ENCODE measurements around the gene CASZ1.

The CASZ1 gene

DNA sequence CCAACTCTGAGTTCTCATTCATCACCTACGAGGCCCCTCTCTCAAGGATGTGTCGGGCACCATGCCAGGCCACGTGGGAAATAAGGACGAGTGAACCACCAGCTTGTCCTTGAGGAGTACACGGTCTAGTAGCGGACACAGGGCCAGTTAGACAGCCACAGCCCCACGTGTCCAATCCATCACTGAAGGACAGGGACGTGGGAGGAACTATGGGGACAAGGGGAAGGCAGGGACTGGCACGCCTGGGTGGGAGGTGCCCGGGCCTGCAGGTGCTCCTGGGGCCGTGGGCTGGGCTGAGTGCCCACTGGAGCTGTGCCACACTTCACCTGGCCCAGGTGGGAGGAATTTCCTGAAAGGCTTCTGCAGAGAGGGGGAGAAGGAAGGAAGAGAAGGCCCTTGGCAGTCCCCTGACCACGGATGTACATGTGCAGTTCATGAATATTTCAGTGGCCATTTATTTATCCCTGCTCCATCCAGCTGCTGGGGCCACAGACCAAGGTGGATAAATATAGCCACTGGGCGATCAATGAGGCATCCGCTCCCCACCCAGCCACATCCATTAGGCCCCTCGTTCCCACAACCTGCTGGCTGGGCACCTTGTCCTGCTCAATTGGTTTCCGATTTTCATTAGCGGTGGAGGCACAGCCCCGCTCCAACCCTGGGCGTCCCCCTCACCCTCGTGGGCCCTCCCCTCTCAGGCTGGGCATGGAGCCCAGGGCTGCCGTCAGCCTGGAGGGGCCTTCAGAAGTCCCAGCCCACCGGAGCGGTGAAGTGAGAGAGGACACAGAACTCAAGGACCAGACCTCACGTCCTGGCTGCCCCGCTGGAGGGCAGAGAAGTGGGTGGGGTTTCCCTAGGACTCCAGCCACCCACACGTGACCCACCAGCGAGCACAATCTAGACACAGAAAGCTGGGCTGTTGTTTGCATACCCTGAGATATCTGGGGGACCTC lies 59.5 kb downstream of the CASZ1 start:
- Histone ChIP-seq H3K27ac (ENCODE audit: low read length) (no peak overlapping the region), H3K4me1 (ENCODE audit: control insufficient read depth, insufficient read depth, low read length) (peaks cover 10% of the 10 kb centered on the region), H3K9me3 (ENCODE audit: control insufficient read depth, insufficient read depth, low read length) (no peaks in the 10 kb centered on the region), H3K4me3 (ENCODE audit: low read length) (no peak overlapping the region), H3K36me3 (ENCODE audit: control insufficient read depth, insufficient read depth, low read length) (no peaks in the 10 kb centered on the region), H3K27me3 (ENCODE audit: control insufficient read depth, insufficient read depth, low read length) (no peaks in the 10 kb centered on the region)
- WGBS (ENCODE audit: insufficient coverage, insufficient read length), result no CpG with 5 or more reads among the region's 27 CpGs
- DNase-seq (ENCODE audit: low read depth, low spot score), result no peak

DNA sequence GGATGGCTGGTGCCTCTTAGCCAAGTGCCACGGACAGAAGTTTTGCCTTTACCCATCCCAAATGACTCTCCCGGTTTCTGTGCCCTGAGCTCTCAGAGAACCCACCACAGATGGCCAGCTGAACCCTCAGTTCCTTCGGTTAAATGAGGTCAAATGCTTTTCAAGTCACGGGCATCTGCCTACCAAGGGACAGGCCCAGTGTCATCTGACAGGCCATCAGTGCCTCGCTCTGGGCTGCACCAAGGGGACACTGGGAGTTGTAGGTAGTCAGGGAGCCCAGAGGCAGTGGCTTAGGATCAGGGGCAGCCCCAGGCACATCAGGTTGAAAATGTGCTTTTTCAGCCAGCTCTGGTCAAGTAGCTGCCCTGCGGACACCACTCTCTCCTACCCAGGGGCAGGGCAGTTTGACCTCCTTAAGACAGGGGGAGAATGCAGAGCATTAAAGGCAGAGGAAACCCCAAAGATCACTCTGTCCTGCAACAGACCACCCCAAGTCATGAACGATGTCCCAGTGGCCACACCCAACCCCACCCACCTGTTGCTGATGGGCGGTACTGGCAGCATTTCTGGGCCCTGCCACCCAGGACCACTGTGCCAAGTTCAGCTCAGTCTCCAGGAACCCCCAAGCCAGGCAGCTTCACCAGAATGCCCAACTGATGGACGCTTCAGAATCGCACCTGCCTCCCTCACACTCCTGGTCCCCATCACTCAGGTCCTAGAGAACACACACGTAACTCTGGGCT lies 60.7 kb downstream of the CASZ1 start:
- Histone ChIP-seq H3K27me3 (ENCODE audit: control insufficient read depth, insufficient read depth, low read length) (no peaks in the 10 kb centered on the region), H3K4me3 (ENCODE audit: low read length) (no peak overlapping the region)

DNA sequence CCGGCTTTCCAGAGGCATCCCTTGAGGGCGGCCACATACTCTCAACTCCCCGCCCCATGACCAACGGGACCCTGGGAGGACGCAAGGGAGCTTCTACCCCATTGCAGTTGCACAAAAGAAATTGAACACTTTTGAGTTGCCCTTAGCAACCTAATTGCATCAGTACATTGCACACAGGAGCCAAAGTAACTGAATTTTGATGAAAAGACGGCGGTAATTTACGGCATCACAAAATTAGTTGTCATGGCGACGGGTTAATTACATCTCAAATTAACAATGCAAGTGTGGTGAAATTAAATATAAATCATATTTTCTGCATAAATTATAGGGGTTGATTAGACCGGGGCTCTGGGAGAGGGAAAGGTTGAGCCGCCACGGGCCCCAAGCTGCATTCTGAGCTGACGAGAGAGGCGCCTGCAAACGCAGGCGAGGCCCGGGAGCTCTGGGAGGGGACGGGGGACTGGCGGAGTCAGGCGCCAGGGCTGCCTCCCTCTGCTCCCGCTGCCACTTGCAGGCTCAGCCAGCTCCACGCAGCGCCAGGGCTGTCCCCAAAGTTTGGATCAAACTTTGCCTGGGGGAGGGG lies 61.4 kb downstream of the CASZ1 start:
- Histone ChIP-seq H3K27ac (ENCODE audit: low read length) (no peak overlapping the region), H3K36me3 (ENCODE audit: control insufficient read depth, insufficient read depth, low read length) (no peaks in the 10 kb centered on the region), H3K9me3 (ENCODE audit: control insufficient read depth, insufficient read depth, low read length) (no peaks in the 10 kb centered on the region), H3K4me1 (ENCODE audit: control insufficient read depth, insufficient read depth, low read length) (peaks cover 10% of the 10 kb centered on the region), H3K4me3 (ENCODE audit: low read length) (no peak overlapping the region), H3K27me3 (ENCODE audit: control insufficient read depth, insufficient read depth, low read length) (no peaks in the 10 kb centered on the region)
- WGBS (ENCODE audit: insufficient coverage, insufficient read length), result no CpG with 5 or more reads among the region's 24 CpGs
- DNase-seq (ENCODE audit: low read depth, low spot score), result no peak

More for the DNA sequence above, 60.7 kb downstream of the CASZ1 start:
- H3K9me3 ChIP-seq (ENCODE audit: control insufficient read depth, insufficient read depth, low read length), result no peaks in the 10 kb centered on the region
- no peaks in the 10 kb centered on the region for H3K36me3 ChIP-seq (ENCODE audit: control insufficient read depth, insufficient read depth, low read length)
- no peak for DNase-seq (ENCODE audit: low read depth, low spot score)
- peaks cover 10% of the 10 kb centered on the region for H3K4me1 ChIP-seq (ENCODE audit: control insufficient read depth, insufficient read depth, low read length)
- no peak overlapping the region for H3K27ac ChIP-seq (ENCODE audit: low read length)
- no CpG with 5 or more reads among the region's 11 CpGs for WGBS (ENCODE audit: insufficient coverage, insufficient read length)

DNA sequence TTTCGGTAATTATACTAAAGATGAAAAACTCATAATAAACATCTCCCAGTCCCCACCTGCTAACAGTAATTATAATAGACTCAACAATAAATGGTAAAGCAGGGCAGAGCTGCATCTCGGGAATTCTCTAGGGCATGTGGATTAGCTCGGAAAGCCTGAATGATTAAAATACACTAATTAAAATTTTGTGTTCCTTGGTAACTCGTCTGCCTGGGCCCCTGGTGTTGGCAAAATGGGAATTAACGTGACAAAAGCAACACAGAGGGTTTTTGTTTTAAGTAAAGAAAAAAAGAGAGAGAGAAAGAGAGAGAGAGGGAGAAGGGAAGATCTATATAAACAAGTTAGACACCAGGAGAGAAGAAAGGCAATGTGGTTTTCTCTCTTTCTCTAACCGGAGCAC lies 62.1 kb downstream of the CASZ1 start:
- Histone ChIP-seq H3K9me3 (ENCODE audit: control insufficient read depth, insufficient read depth, low read length) (no peaks in the 10 kb centered on the region), H3K27ac (ENCODE audit: low read length) (no peak overlapping the region), H3K4me1 (ENCODE audit: control insufficient read depth, insufficient read depth, low read length) (peaks cover 11% of the 10 kb centered on the region), H3K36me3 (ENCODE audit: control insufficient read depth, insufficient read depth, low read length) (no peaks in the 10 kb centered on the region), H3K27me3 (ENCODE audit: control insufficient read depth, insufficient read depth, low read length) (no peaks in the 10 kb centered on the region), H3K4me3 (ENCODE audit: low read length) (no peak overlapping the region)
- no CpG with 5 or more reads among the region's 6 CpGs for WGBS (ENCODE audit: insufficient coverage, insufficient read length)
- DNase-seq (ENCODE audit: low read depth, low spot score), result no peak

DNA sequence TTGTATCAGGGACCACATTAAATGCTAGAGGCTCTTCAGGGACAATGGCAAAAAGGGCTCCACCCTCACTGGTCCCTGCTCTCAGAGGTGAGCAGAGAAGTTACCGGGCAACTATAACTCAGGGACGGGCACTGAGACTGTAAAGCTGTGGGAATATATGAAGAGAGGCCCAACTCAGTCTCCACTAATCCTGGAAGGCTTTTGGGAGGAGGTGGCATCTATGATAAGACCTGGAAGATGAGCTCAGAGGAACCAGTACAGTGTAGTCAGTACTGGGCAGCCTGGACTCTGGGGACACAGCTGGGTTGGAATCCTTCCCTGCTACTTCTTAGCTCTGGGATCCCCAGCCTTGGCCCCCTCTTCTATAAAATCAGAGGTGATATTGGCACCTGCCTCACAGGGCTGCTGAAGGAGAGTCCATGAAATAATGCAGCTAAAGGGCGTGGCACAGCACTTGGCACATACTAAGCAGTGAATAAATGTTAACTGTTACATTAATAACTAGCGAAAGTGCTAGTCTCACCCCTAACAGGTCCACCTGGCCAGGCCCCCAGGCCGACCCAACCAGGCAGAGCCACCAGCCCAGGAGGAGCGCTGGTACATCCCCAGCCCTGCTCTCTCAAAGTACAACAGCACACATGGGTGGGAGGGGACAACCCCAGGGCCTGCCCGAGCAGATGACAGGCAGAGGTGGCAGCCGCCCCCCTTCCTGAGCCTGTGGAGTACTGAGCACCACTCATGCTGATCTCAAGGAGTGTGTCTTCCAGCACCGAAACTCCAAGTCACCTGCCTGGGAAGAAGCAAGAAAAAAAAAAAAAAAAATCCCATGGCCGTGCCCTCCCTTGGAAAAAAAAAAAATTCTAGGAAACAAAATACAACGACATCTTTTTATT lies 62.7 kb downstream of the CASZ1 start:
- no peak overlapping the region for H3K27ac ChIP-seq (ENCODE audit: low read length)

DNA sequence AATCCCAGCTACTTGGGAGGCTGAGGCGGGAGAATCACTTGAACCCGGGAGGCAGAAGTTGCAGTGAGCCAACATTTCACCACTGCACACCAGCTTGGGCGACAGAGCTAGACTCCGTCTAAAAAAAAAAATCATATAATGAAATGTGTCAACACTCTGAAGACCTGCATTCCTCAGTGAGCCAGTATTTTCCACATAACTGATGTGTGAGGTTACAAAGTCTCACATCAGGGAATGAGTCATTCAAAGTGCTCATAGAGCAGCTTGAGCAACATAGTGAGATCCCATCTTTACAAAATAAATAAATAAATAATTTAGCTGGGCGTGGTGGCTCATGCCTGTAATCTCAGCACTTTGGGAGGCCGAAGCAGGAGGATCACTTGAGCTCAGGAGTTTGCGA lies 65.5 kb downstream of the CASZ1 start:
- no peak for DNase-seq (ENCODE audit: low read depth, low spot score)
- no peak overlapping the region for H3K27ac ChIP-seq (ENCODE audit: low read length)
- no peaks in the 10 kb centered on the region for H3K9me3 ChIP-seq (ENCODE audit: control insufficient read depth, insufficient read depth, low read length)
- H3K4me1 ChIP-seq (ENCODE audit: control insufficient read depth, insufficient read depth, low read length), result peaks cover 7% of the 10 kb centered on the region; the same call in 1 of the 2 replicates
- no peaks in the 10 kb centered on the region for H3K36me3 ChIP-seq (ENCODE audit: control insufficient read depth, insufficient read depth, low read length)
- WGBS (ENCODE audit: insufficient coverage, insufficient read length), result no CpG with 5 or more reads among the region's 7 CpGs
- H3K27me3 ChIP-seq (ENCODE audit: control insufficient read depth, insufficient read depth, low read length), result no peaks in the 10 kb centered on the region
- H3K4me3 ChIP-seq (ENCODE audit: low read length), result no peak overlapping the region

More for the DNA sequence above, 62.7 kb downstream of the CASZ1 start:
- Histone ChIP-seq H3K4me3 (ENCODE audit: low read length) (no peak overlapping the region), H3K27me3 (ENCODE audit: control insufficient read depth, insufficient read depth, low read length) (no peaks in the 10 kb centered on the region), H3K4me1 (ENCODE audit: control insufficient read depth, insufficient read depth, low read length) (peaks cover 11% of the 10 kb centered on the region), H3K9me3 (ENCODE audit: control insufficient read depth, insufficient read depth, low read length) (no peaks in the 10 kb centered on the region), H3K36me3 (ENCODE audit: control insufficient read depth, insufficient read depth, low read length) (no peaks in the 10 kb centered on the region)
- DNase-seq (ENCODE audit: low read depth, low spot score), result no peak
- WGBS (ENCODE audit: insufficient coverage, insufficient read length), result no CpG with 5 or more reads among the region's 11 CpGs

DNA sequence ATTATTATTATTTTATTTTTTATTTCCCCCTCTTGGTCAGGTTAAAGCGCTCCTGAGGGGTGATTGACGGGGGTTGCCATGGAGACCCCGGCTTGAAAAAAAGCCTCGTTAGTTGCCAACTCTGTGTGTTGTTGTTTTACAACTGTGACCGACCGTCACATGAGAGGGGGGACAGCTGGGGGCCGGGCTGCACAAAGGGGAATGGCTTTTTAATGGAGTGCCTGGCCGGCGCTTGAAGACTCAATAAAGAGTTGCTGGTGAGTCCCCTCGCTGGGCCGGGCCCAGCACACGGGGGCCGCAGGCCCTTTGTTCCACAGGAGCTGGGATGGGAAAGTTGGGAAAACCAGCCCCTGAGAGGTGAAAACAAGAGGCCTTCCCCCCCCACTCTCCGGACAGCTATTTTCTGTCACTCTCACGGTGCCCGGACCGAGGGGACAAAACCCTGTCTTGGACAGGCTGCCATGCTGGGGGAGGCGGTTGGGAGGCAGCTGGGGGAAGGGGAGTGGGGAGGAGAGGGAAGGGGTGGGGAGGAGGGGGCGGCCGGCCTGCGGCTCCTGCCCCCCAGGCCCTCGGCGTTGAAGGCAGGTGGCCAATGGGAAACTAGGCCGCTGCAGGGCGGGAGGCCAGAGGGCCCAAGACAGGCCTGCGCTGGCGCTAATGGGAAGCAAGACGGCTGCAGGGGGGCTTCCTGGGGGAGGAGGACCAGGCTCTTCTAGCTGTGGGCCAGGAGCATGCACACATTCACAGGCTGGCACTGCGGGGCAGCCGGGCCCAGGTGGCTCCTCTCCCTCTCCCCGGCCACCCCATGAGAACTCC lies 67.6 kb downstream of the CASZ1 start:
- peaks cover 4% of the 10 kb centered on the region; the same call in 1 of the 2 replicates for H3K4me1 ChIP-seq (ENCODE audit: control insufficient read depth, insufficient read depth, low read length)
- H3K4me3 ChIP-seq (ENCODE audit: low read length), result no peak overlapping the region
- H3K27me3 ChIP-seq (ENCODE audit: control insufficient read depth, insufficient read depth, low read length), result no peaks in the 10 kb centered on the region
- no peak for DNase-seq (ENCODE audit: low read depth, low spot score)
- WGBS (ENCODE audit: insufficient coverage, insufficient read length), result no CpG with 5 or more reads among the region's 31 CpGs
- H3K27ac ChIP-seq (ENCODE audit: low read length), result no peak overlapping the region
- no peaks in the 10 kb centered on the region for H3K9me3 ChIP-seq (ENCODE audit: control insufficient read depth, insufficient read depth, low read length)
- no peaks in the 10 kb centered on the region for H3K36me3 ChIP-seq (ENCODE audit: control insufficient read depth, insufficient read depth, low read length)

DNA sequence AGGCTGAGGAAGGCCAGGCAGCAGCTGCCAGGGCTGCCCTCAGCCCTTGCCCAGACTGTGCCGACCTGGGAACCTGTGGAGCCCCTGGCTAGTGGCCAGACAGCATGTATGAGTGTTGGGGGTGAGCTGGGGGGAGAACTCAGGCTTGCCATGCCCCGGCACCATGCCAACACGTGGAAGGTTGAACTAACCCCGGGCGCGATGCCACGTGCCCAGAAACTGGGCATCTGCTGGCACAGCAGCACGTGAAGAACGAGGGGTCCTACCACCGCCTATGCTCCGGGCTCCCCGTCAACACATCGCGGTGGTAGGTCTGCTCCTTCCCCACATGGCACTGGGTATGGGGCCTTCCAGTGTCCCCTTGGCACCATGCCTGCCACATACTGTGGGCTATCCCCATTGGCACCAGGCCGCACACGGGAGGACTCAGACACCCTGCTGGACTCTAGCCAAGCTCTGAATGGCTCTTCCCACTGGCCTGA lies 68.7 kb downstream of the CASZ1 start:
- H3K4me3 ChIP-seq (ENCODE audit: low read length), result no peak overlapping the region
- no peak overlapping the region for H3K27ac ChIP-seq (ENCODE audit: low read length)
- H3K4me1 ChIP-seq (ENCODE audit: control insufficient read depth, insufficient read depth, low read length), result peaks cover 2% of the 10 kb centered on the region; the same call in 1 of the 2 replicates
- H3K27me3 ChIP-seq (ENCODE audit: control insufficient read depth, insufficient read depth, low read length), result no peaks in the 10 kb centered on the region
- no CpG with 5 or more reads among the region's 16 CpGs for WGBS (ENCODE audit: insufficient coverage, insufficient read length)
- no peaks in the 10 kb centered on the region for H3K9me3 ChIP-seq (ENCODE audit: control insufficient read depth, insufficient read depth, low read length)
- DNase-seq (ENCODE audit: low read depth, low spot score), result no peak
- H3K36me3 ChIP-seq (ENCODE audit: control insufficient read depth, insufficient read depth, low read length), result no peaks in the 10 kb centered on the region

DNA sequence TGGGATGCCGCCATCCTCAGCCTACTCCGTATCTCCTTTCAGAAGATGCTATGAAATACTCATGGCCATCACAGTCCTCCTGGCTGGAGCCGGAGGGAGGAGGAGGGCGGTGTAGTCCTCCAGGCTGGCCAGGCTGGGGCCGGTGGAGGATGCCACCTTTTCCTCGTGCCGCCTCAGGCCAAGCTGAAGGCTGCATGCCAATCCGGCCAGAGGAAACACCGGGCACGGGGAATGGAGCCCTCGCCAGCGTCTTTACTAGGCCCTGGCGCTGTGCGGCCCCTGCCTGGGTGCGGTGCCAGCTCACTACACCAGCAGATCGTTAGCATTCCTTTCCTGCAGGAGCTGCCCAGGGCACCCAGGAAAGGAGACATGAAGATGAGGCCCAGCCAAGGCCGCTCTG lies 70.1 kb downstream of the CASZ1 start:
- Histone ChIP-seq H3K27me3 (ENCODE audit: control insufficient read depth, insufficient read depth, low read length) (no peaks in the 10 kb centered on the region), H3K4me3 (ENCODE audit: low read length) (no peak overlapping the region; the same call in 1 of the 2 replicates), H3K36me3 (ENCODE audit: control insufficient read depth, insufficient read depth, low read length) (no peaks in the 10 kb centered on the region), H3K9me3 (ENCODE audit: control insufficient read depth, insufficient read depth, low read length) (no peaks in the 10 kb centered on the region), H3K27ac (ENCODE audit: low read length) (no peak overlapping the region), H3K4me1 (ENCODE audit: control insufficient read depth, insufficient read depth, low read length) (peaks cover 4% of the 10 kb centered on the region)
- WGBS (ENCODE audit: insufficient coverage, insufficient read length), result no CpG with 5 or more reads among the region's 17 CpGs
- DNase-seq (ENCODE audit: low read depth, low spot score), result no peak

All from iPS DF 6.9 (cell line).